Smooth muscle cell (in vitro differentiated cells): ENCODE measurements around the gene GPR26. TPM values are rescaled to one million over a fixed set of nuclear protein-coding genes. Genes with fewer than 3 reads are reported as not detected.

ENCODE experiments used
- DNase-seq: peaks from one replicate; lab custom pipeline; 2025; ENCODE audit not compliant: unreplicated experiment; lab: John Stamatoyannopoulos, UW
- H2AFZ ChIP-seq: fragments of 200-600 bp; sonication (generic); 2 replicates; pipeline ENCODE4 v1.6.0; 2016; ENCODE audit warnings: antibody characterized with exemption, low read depth, mild to moderate bottlenecking
- H3F3A ChIP-seq: fragments of 200-600 bp; sonication (generic); 2 replicates; pipeline ENCODE4 v1.6.0; 2017; ENCODE audit warnings: antibody characterized with exemption, low read depth
- H3K27ac ChIP-seq: fragments of 200-600 bp; sonication (generic); 2 replicates; pipeline ENCODE4 v1.5.1; 2016; ENCODE audit warnings: low read depth, mild to moderate bottlenecking
- H3K27me3 ChIP-seq: fragments of 200-600 bp; sonication (generic); 2 replicates; pipeline ENCODE4 v1.6.1; 2016; ENCODE audit warnings: low read depth, mild to moderate bottlenecking
- H3K36me3 ChIP-seq: fragments of 200-600 bp; sonication (generic); 2 replicates; pipeline ENCODE4 v1.5.1; 2016; ENCODE audit warnings: low read depth
- H3K4me1 ChIP-seq: fragments of 200-600 bp; sonication (generic); 2 replicates; pipeline ENCODE4 v1.5.1; 2016; ENCODE audit warnings: low read depth
- H3K4me2 ChIP-seq: fragments of 200-600 bp; sonication (generic); 2 replicates; pipeline ENCODE4 v1.6.0; 2016; ENCODE audit warnings: mild to moderate bottlenecking
- H3K4me3 ChIP-seq: fragments of 200-600 bp; sonication (generic); 2 replicates; pipeline ENCODE4 v1.5.1; 2016; ENCODE audit warnings: mild to moderate bottlenecking
- H3K79me2 ChIP-seq: fragments of 200-600 bp; sonication (generic); 2 replicates; pipeline ENCODE4 v1.6.0; 2016; ENCODE audit warnings: low read depth, mild to moderate bottlenecking
- H3K9ac ChIP-seq: fragments of 200-600 bp; sonication (generic); 2 replicates; pipeline ENCODE4 v1.6.0; 2016; ENCODE audit warnings: low read depth
- H3K9me3 ChIP-seq: fragments of 200-600 bp; sonication (generic); replicated peaks from 2 replicates; pipeline ENCODE4 v1.5.1; 2016; ENCODE audit warnings: low read depth
- H4K20me1 ChIP-seq: fragments of 200-600 bp; sonication (generic); 2 replicates; pipeline ENCODE4 v1.6.0; 2016; ENCODE audit warnings: low read depth
- WGBS: methylation state at CpG from one replicate; pipeline ENCODE4 v1.1.7; 2016; ENCODE audit warnings: low lambda C conversion rate; 5-methylcytosine and 5-hydroxymethylcytosine counted together
- polyA plus RNA-seq: library from polyadenylated mRNA; unstranded; fragments of >200 nt; fragmentation: Nextera tagmentation; extraction: Ambion mirVana; gene quantifications from 2 replicates; pipeline ENCODE4 v1.2.1, GENCODE V29; 2016
- total RNA-seq: library from RNA; depleted of rRNA; stranded (reverse); fragments of >200 nt; gene quantifications from 2 replicates; pipeline ENCODE4 v1.2.3, GENCODE V29; 2014
- TF ChIP-seq, protein P1 (sequence below): fragments of 200-600 bp; sonication (generic); IDR thresholded peaks from 2 replicates; pipeline ENCODE4 v1.5.1; 2017; ENCODE audit warnings: borderline replicate concordance, mild to moderate bottlenecking, antibody characterized with exemption; ENCODE audit not compliant: insufficient read depth, poor library complexity, severe bottlenecking

The GPR26 gene
- total and polyA plus RNA-seq, 2 experiments from 2014 or later, result not detected

DNA sequence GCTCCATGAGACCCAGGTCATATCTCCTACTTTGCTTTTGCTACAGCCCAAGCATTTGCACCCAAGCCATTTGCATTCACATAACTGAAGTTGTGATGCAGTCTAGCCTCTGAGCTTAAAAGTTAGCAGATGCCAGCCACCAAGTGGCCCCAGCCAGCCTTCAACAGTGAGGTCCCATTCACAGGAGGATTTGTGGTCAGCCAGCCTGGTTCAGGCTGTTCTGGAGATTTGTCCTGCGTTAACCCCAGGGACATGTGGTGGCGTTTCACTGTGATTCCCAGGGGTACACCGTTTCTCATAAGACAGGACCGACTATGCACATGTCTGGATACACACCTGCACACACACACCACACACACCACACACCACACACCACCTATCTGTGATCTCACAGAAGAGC is 51.2 kb downstream of the GPR26 start:
- Histone ChIP-seq H3K9me3 (no peaks in the 10 kb centered on the region), H3K4me3 (no peak overlapping the region), H3K4me2 (no peak overlapping the region), H3K79me2 (no peaks in the 10 kb centered on the region), H2AFZ (no peak overlapping the region), H4K20me1 (no peaks in the 10 kb centered on the region), H3K9ac (no peak overlapping the region), H3K36me3 (no peaks in the 10 kb centered on the region), H3K27ac (no peak overlapping the region), H3F3A (no peaks in the 10 kb centered on the region), H3K27me3 (no peaks in the 10 kb centered on the region), H3K4me1 (no peaks in the 10 kb centered on the region)
- WGBS, result 95% methylated on average over 4 of the region's 4 CpGs
- TF ChIP-seq, protein P1, sequence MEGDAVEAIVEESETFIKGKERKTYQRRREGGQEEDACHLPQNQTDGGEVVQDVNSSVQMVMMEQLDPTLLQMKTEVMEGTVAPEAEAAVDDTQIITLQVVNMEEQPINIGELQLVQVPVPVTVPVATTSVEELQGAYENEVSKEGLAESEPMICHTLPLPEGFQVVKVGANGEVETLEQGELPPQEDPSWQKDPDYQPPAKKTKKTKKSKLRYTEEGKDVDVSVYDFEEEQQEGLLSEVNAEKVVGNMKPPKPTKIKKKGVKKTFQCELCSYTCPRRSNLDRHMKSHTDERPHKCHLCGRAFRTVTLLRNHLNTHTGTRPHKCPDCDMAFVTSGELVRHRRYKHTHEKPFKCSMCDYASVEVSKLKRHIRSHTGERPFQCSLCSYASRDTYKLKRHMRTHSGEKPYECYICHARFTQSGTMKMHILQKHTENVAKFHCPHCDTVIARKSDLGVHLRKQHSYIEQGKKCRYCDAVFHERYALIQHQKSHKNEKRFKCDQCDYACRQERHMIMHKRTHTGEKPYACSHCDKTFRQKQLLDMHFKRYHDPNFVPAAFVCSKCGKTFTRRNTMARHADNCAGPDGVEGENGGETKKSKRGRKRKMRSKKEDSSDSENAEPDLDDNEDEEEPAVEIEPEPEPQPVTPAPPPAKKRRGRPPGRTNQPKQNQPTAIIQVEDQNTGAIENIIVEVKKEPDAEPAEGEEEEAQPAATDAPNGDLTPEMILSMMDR, result no peak
- DNase-seq, result no peak

GRCh38 chr10:123718544-123719060 is 52.4 kb downstream of the GPR26 start:
- no peaks in the 10 kb centered on the region for H3K9me3 ChIP-seq
- no peaks in the 10 kb centered on the region for H3K79me2 ChIP-seq
- TF ChIP-seq, protein P1, result no peak
- 84% methylated on average over 4 of the region's 4 CpGs for whole genome bisulfite sequencing
- no peak overlapping the region for H3K4me3 ChIP-seq
- H3K36me3 ChIP-seq, result no peaks in the 10 kb centered on the region
- no peaks in the 10 kb centered on the region for H4K20me1 ChIP-seq
- H3K27ac ChIP-seq, result no peak overlapping the region
- DNase-seq, result no peak
- H3K4me2 ChIP-seq, result no peak overlapping the region
- no peak overlapping the region for H2AFZ ChIP-seq
- no peaks in the 10 kb centered on the region for H3F3A ChIP-seq
- H3K4me1 ChIP-seq, result no peaks in the 10 kb centered on the region
- no peaks in the 10 kb centered on the region for H3K27me3 ChIP-seq
- no peak overlapping the region for H3K9ac ChIP-seq

DNA sequence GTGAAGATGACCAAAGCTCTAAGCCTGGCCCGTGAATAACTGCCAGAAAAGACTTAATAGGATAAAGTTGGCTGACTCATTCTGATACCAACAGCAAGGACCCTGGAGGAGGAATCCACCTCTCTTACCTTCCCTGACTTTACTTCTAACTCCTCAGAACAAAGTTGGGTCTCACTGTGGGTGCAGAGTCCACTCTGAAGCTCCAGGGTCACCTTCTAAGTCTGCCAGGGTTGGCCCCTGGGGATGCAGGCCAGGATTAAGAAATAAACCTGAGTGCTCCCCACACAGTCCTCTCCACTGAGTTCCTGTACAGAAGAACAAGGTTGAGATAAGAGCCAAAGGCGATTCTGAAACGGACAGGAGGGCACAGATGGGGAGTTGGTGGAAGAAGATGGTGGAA is 54.4 kb downstream of the GPR26 start:
- Histone ChIP-seq H3K9me3 (no peaks in the 10 kb centered on the region), H3K4me3 (no peak overlapping the region), H3K27me3 (no peaks in the 10 kb centered on the region), H3K36me3 (no peaks in the 10 kb centered on the region), H4K20me1 (no peaks in the 10 kb centered on the region), H3F3A (no peaks in the 10 kb centered on the region), H2AFZ (no peak overlapping the region), H3K4me2 (no peak overlapping the region), H3K9ac (no peak overlapping the region), H3K4me1 (no peaks in the 10 kb centered on the region), H3K79me2 (no peaks in the 10 kb centered on the region), H3K27ac (no peak overlapping the region)
- TF ChIP-seq, protein P1, result no peak
- 73% methylated on average over 3 of the region's 3 CpGs for WGBS
- no peak for DNase-seq

DNA sequence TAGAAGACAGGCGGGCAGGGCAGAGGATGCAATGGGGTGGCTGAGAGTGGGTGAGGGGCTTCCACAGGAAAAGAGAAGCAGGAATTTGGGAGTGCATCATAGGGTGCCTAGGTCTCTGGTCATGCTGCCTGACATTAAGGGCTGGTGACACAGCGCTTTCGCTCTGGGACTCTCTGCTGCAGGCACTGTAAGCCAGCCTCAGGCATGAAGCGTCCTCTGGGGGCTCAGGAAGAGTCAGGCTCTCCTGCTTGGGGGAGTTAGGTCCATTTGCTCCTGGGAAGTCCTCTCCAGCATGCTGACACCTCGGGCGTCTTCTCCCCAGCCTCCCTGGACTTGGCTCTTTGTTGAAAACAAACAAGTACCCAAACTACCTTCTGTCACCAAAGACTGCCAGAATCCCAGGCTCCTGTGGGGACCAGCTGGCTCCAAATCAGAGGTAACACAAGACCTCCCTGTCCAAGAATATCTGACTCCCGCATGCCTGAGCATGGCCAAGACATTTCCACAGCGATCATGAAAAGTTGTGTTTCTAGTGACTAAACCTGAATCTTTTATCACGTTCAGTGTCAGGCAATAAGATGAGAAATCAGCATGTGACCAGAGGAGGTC is 55.4 kb downstream of the GPR26 start:
- Histone ChIP-seq H3K9ac (no peak overlapping the region), H3K9me3 (no peaks in the 10 kb centered on the region), H3K4me1 (no peaks in the 10 kb centered on the region), H3K4me2 (no peak overlapping the region), H4K20me1 (no peaks in the 10 kb centered on the region), H3K27me3 (no peaks in the 10 kb centered on the region), H2AFZ (no peak overlapping the region), H3K4me3 (no peak overlapping the region), H3F3A (no peaks in the 10 kb centered on the region), H3K79me2 (no peaks in the 10 kb centered on the region), H3K27ac (no peak overlapping the region), H3K36me3 (no peaks in the 10 kb centered on the region)
- TF ChIP-seq, protein P1, result no peak
- 88% methylated on average over 9 of the region's 9 CpGs for WGBS
- DNase-seq, result no peak
